DMS 273 treated with DMSO at 0.1 percent for 48 hours (cell line): ENCODE results near the gene TMEM178A.
"Not testable (repeated sequence)": the region's sequence is repeated elsewhere in the genome, so short reads cannot be mapped to it uniquely, and the experiment has no call there.

ENCODE experiments used
- DNase-seq: peaks from one replicate; lab custom pipeline; 2025; lab: John Stamatoyannopoulos, UW

Gene TMEM178A

GRCh38 chr2:39648580-39648979 is 17.1 kb upstream of the TMEM178A start:
- no peak for DNase-seq

GRCh38 chr2:39649511-39649910 is 16.2 kb upstream of the TMEM178A start:
- no peak for DNase-seq

DNA sequence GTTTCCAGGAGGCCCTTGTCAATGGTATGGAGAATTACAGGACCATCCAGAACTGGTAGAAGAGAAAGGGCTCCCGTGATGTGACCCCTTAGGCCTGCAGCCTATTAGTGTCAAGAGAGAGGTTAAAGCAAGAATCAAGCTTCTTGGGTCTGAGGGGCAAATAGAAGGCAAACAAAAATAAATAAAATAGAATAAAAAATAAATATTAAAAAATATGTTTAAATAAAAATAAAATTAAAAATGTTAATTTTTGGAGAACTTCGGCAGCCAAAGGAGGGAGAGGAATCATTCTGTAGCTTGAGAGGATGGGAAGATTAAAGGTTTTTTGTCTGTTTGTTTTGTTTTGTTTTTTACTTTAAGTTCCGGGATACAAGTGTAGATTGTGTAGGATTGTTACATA is 15.2 kb upstream of the TMEM178A start:
- no peak for DNase-seq

GRCh38 chr2:39656215-39656614 is 9.5 kb upstream of the TMEM178A start:
- DNase-seq: not testable (repeated sequence)

DNA sequence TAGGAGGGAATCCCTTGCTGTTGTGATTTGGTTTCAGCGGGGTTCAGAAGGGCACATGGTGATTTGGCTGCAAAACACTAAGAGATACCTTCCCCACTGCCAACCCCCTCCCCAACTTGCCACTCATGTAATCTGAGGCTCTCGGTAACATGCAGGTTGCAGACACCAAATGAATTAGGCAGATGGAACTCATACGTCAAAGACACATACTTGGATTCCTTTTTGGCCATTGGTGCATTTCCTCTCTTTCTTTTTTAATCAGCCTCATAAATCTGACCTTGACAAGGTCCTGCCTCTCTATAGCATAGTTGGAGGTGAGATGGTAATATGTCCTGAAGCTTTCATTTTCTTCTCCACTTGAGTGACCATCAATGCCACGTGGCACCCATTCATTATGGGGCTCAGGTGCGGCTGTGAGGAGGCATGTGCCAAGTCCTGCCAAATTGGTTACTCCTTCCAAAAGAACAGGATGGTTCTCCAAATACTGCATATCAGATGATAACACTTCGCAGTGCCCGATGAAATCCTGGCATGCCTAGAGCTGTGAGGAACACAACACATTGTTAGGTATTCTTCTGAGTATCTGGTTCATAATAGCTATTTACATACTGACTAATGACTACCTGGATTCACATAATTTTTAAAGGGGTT is 8.3 kb upstream of the TMEM178A start:
- no peak for DNase-seq

GRCh38 chr2:39658371-39658770 is 7.3 kb upstream of the TMEM178A start:
- no peak for DNase-seq

DNA sequence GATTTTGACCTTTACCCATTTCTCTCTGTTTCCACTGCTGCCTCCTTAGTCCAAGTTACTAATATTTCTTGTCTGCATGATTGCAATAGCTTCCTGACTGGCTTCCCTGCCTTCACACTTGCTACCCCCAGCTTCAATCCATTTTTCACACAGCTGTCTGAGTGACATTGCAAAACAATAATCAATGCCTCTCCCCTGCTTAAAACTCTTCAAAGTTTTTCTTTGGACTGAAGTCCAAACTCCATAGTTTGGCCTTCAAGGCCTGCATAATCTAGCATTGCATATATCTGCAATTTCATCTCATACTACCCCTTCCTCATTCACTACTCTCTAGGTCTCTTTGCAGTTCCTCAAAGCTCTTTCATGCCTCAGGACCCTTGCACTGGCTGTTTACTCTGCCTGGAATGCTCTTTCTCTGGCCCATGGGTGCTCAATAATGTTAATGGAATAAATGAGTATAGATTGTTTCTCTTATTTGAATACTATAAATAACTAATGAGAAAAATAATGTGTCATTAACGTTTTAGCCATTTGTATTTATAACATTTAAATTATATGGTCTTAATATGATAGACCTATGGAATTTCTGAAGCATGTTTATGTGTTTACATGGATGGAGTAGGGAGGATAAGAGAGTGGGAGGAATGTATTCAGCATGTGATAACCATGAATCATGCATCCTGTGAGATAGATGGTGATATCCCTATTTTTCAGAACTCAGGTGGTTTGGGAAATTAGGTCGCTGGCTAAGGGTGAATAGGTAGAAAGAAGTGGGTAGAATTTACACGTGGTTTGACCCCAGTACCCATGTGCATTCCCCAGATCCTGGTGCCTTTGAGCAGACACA is 5.7 kb upstream of the TMEM178A start:
- DNase-seq: no peak

DNA sequence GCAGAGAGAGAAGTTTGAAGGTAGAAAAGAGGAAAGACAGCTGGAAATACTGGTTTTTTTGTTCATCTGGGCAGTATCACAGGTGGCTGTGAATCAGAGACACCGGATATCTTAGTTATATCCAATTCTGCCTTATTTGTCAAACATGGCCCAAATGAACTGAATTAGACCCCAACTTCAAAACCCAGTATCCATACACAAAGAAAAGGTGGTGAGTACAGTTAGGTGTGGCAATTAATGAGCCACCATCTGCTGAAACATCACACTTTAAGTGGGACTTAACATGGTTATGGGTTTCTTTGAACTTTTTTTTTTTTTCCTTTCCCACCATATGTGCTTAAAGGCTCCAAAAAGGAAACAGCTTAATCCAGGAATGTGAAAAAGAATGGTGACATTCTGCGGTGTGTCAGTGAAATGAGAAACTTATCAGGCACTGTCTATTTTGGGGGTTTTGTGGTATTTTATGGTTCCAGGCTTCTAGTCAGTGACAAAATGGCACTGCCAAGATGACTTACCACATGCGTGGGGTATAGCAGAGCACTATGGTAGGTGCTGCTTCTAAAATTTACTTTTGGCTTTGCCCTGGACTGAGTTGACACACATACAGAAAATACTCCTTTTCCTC is 5.0 kb upstream of the TMEM178A start:
- no peak for DNase-seq

DNA sequence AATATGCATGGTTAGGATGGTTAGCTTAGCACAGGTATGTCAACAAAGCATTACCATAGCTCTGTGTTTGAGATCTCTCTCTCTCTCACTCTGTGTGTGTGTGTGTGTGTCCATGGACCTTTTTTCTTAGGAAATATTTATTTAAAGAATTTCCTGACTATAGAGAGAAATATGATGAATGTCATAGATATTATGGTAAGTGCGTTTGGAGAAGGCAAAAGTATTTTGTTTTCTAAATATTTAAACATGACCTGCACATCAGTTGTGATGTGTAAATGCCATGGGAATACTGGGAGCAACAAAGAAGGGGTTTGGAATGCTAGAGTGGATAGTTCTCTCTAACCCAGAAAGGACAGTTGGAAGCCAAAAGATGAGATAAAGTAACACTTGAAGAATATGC is 3.9 kb upstream of the TMEM178A start:
- DNase-seq: no peak

DNA sequence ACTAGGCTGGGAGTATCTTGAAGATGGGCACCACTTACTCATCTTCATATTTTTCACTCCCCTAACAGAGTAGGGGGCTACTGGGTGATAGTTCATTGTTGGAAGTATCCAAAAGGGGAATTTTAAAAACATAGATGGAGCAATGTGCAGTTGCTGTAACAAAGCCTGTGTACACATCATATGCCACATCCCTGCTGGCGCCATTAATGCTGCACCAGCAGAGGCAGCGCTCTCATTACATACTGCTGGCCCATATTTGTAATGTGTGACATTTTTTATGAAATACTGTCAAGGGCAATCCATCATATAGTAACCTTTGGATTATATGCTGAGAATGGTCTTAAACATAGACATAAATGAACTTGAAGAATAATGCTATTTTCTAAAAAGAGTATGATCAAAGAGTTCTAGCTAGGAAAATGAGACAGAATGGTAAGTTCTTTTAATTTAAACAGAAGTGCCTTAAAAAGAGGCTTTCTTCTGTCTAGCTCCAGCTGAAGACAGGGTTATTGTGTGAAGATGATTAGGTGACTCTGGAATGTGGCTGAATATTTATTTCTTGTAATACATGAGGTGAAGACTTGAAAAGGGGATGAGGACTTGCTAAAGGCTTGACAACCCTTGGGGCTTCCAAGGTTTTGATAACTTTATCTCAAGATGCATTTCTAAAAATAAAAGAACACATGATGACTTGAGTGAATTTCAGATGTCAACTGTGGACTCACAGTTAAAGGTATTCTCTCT is 2.4 kb upstream of the TMEM178A start:
- no peak for DNase-seq

- no peak for DNase-seq
These were observed 1.4 kb upstream of the TMEM178A start for GRCh38 chr2:39664232-39664887.

GRCh38 chr2:39664888-39665591 is 677 bp upstream of the TMEM178A start:
- no peak for DNase-seq

DNA sequence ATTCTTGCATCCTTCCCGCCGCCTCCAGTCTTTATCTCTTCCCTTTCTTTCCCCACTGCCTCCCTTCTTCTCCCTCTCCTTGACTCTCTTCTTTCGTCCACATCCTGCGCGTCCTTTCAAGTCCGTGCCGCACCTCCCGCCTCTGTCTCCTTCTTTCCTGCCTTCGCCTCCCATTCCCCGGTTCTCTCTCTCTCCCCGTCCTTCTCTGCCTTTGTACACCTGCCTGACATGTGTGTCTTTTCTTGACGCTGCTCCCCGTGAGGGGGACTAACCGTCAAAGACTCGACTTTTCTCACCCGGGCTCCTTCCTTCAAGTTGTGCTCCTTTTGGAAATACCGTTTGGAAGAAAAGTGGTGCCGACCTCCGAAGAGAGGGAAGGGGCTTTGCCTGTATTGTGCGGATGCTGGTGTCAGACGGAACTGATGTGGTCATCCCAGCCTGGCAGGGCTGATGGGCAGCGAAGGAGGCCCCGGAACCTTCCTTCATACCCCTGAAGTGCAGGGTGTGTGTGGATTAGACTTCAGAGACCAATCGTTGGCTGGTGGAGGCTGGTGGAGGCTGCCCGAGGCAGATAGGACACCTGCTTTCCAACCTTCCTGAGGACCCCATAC is 879 bp downstream of the TMEM178A start:
- DNase-seq: no peak

DNA sequence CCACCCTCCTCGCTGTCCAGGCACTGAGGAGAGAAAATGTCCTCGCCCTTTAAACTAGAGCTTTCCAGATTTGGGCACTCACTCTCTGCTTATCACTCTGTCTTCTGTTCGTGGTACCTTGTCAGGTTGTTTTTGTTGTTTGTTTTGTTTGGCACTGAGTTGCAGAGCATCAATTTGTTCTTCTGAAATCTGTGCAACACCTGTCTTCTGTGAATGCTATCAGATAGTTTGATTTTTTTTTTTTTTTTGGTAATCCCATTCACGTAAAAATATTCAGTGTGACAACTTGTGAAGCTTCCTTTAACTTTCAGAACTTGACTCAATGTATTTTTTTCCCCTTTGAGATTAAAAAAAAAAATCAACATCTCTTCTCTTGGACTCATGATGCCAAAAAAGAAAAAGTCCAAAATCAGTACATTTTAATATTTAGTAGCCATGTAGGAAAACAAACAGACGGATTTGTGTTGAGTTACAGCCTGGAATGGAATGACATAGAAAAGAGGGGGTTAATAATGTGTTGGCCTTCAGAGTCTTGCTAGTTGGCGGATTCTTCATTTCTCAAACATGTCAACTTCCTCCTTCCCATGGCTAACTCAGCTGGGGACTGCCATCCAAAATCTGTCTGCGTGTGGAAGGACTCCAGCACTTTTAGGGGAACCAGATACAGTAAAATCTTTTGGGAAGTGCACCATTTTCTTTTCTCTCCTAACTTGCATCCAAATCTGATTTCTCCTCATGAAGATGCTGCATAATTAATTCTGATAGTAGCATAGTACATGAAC is 1.6 kb downstream of the TMEM178A start:
- DNase-seq: no peak

GRCh38 chr2:39667886-39668276 is 2.2 kb downstream of the TMEM178A start:
- no peak for DNase-seq

- no peak for DNase-seq
These were observed 2.9 kb downstream of the TMEM178A start for GRCh38 chr2:39668576-39669080.

DNA sequence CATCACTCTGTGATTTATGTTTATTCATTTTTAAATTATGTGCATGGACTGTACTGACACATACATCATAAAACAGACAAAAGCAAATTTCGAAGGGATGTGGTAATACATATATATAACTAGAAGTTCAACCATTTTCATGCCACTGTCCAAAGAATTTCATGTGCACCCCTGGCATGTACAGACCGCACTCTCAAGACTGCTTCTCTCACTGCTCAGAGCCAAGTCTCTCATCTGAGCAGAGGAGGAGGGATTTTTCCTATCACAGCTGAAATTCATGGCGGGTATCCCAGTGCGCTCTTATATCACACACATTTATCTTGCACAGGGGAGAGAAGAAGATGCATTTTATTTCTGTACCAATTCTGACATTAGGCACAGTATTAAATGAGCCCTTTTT is 5.9 kb downstream of the TMEM178A start:
- DNase-seq: no peak

GRCh38 chr2:39673018-39673417 is 7.3 kb downstream of the TMEM178A start:
- no peak for DNase-seq

DNA sequence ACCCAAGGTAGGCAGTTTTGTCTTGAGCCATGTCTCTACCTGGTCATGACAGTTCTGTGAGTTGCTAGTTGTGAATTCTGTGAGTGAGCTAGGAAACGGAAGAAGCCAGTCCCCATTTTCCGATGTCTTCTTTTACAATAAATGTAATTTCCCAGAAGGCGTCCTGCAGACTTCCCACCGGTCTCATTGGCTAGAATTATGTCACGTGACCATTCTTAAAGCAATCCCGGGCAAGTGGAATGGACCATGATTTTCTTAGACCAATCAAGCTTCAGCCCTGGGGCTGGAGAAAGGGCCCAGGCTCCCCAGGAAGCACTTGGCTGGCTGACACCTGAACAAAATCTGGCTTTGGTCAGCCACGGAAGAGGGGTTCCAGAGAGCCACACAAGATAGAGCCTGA is 10.6 kb downstream of the TMEM178A start:
- DNase-seq: no peak

DNA sequence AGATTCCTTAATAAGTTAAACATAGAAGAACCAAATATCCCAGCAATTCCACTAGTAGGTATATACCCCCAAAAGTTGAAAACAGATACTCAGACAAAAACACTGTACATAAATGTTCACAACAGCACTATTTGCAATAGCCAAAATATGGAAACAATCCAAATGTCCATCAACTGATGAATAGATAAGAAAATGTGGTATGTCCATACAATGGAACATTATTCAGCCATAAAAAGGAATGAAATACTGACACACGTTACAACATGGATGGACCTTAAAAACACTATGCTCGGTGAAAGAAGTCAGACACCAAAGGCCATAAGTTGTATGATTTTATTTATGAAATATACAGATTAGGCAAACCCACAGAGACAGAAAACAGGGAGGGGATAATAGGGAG is 12.5 kb downstream of the TMEM178A start:
- no peak for DNase-seq
